OCI-LY3 (cell line): Measurements from ENCODE around the gene ATAD3C.
"Not testable (repeated sequence)": the region's sequence is repeated elsewhere in the genome, so short reads cannot be mapped to it uniquely, and the experiment has no call there.

Experiments
- CTCF ChIP-seq: fragments of 200-600, 300-600 bp; sonication (generic); IDR thresholded peaks from 2 replicates; pipeline ENCODE4 v1.5.1; 2014; ENCODE audit warnings: antibody characterized with exemption, low read length, low read depth
- EZH2phosphoT487 ChIP-seq: fragments of 200-600 bp; shearing (Covaris generic); IDR thresholded peaks from 2 replicates; pipeline ENCODE4 v1.6.1; 2018; ENCODE audit warnings: antibody characterized with exemption, mixed run types, low read depth

GRCh38 chr1:1455934-1456333 lies 6.4 kb downstream of the ATAD3C start:
- TF ChIP-seq CTCF, EZH2phosphoT487: not testable (repeated sequence)
